ENCODE data around the gene UBQLN2.
"Not testable (repeated sequence)": the region's sequence is repeated elsewhere in the genome, so short reads cannot be mapped to it uniquely, and the experiment has no call there.

The UBQLN2 gene

DNA sequence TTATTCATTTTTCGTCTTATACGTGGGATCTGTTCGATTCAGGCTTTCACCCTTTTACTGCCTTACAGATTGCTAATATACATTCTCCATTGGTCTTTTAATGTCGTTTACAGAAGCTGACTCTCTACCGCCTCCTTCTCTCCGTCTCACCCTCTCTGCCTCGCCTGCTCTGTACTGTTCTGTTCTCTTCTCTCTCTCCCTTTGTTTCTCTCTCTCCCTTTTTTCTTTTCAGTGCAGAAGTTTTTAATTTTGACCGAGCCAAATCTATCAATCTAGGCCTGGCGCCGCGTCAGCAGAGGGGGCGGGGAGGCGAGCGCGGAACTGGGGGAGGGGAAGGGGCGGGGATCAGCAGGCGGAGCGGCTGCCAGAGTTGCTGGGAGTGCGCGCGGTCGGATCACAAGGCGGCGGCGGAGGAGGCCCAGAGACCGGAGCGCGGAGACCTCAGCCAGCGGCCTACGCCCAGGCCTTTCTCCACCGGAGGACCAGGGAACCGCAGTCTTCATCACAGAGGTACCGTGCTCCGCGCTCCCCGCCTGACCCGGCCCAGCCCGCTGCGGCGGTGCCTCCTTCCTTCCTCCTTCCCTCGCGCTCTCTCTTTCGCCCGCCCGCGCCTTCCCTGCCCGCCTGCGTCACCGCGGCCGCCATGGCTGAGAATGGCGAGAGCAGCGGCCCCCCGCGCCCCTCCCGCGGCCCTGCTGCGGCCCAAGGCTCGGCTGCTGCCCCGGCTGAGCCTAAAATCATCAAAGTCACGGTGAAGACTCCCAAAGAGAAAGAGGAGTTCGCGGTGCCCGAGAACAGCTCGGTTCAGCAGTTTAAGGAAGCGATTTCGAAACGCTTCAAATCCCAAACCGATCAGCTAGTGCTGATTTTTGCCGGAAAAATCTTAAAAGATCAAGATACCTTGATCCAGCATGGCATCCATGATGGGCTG is at the start of gene UBQLN2:
UBQLN2 (plus strand) TSS at position 397 of the 931 bp plus-strand sequence; CDS start at position 644, 247 bp downstream.
- DNase-seq, result peak; percentile 82

DNA sequence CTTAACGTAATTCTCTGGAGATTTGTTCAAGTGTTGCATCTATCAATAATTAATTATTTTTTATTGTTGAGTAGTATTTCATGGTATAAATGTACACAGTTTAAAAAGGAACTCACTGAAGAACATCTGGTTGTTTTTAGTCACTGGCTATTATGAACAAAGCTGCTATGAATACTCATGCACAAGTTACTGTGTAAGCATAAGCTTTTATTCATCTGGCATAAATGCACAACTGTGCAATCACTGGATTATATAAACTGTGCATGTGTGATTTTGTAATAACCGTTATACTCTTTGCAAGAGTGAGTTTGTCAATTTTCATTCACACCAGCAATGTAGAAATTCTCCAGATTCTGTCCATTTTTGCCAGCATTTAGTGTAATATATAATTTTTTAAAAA is 43.8 kb upstream of the UBQLN2 start:
- no peak for DNase-seq

DNA sequence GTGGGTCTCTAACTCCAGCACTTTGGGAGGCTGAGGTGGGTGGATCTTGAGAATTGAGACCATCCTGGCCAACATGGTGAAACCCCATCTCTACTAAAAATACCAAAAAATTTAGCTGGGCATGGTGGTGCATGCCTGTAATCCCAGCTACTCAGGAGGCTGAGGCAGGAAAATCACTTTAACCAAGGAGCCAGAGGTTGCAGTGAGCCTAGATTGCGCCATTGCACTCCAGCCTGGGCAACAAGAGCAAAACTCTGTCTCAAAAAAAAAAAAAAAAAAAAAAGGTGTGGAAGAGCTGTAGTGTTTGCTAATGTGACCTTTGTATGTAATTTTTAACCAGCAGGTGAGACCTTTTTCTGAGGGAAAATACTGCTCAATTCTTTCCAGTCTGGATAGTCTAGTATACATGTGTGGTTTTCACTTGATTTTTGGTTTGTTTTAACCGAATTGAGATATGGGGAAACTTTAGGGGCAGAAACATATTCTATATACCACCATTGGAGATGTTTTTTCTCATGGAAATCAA is 33.9 kb upstream of the UBQLN2 start:
- DNase-seq, result not testable (repeated sequence)

DNA sequence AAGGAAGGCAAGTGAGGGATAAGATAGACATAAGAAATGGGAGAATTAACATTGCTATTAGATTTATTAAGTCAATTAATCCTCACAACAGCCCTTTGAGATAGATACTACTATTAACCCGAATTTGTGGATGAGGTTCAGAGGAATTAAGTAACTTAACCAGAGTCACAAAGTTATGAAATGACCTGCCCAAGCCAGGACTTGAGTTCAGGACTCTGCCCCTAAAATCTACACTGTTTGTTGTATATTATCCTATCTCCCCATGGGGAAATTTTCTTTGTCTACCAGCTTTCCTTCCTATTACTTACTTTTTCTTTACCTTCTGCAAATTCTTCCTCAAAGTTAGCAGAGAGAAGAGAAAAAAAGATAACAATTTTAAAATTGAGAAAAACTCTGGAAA is 33.4 kb upstream of the UBQLN2 start:
- DNase-seq, result no peak

DNA sequence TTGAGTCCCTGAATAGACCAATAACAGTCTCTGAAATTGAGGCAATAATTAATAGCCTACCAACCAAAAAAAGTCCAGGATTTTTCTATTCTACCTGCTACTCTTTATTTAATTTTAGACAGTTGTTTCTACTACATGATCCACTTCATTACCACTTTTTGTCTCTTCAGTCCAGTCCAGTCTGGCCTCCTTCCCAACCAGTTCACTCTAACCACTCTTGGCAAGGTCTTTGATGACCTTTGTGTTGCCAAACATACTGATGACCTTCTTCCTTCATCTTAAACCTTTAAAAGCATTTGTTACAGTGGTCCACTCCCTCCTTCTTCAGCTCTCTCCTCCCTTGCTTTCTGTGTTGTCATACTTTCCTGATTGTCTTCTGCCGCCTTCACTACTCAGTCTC is 12.8 kb upstream of the UBQLN2 start:
- DNase-seq, result no peak

DNA sequence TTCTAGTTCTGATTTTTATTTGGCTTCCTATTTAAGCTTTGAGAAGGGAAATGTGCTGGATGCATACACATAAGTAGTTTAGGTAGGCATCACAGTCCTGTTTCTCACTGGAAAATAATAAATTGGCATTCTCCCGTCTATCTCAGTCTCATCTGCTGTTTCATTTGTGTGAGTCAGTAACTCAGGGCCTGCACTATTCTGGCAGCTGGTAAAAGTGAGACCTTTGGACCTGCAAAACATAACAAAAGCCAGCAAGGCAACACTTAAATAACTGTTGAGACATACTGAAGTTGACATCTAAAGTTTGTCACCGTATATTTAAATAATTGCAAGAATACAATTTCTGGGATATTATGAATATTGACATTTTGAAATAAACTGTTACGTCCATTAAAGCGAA is 8.6 kb upstream of the UBQLN2 start:
- no peak for DNase-seq

DNA sequence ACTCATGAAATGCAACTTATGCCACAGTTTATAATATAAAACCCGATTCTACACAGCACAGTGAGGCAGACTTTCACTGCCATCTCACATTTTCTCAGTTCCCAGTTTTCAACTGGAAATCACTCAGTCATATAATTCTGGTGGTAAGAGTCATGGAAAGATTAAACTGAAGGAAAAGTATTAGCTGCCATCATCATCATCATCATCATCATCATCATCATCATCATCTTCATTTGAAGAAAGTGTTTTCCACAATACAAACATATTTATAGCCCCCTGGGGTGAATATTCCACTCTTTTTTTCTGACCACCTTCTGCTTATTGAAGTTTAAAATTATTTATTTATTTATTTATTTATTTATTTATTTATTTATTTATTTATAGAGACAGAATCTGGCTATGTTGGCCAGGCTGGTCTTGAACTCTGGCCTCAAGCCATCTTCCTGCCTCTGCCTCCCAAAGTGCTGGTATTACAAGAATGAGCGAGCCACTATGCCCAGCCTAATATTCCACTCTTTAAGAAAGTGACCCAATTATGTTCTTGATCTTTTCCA is 6.0 kb upstream of the UBQLN2 start:
- no peak for DNase-seq

DNA sequence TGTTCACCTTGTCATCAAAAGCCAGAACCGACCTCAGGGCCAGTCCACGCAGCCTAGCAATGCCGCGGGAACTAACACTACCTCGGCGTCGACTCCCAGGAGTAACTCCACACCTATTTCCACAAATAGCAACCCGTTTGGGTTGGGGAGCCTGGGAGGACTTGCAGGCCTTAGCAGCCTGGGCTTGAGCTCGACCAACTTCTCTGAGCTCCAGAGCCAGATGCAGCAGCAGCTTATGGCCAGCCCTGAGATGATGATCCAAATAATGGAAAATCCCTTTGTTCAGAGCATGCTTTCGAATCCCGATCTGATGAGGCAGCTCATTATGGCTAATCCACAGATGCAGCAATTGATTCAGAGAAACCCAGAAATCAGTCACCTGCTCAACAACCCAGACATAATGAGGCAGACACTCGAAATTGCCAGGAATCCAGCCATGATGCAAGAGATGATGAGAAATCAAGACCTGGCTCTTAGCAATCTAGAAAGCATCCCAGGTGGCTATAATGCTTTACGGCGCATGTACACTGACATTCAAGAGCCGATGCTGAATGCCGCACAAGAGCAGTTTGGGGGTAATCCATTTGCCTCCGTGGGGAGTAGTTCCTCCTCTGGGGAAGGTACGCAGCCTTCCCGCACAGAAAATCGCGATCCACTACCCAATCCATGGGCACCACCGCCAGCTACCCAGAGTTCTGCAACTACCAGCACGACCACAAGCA is 898 bp downstream of the UBQLN2 start:
- DNase-seq, result peak; percentile 28

DNA sequence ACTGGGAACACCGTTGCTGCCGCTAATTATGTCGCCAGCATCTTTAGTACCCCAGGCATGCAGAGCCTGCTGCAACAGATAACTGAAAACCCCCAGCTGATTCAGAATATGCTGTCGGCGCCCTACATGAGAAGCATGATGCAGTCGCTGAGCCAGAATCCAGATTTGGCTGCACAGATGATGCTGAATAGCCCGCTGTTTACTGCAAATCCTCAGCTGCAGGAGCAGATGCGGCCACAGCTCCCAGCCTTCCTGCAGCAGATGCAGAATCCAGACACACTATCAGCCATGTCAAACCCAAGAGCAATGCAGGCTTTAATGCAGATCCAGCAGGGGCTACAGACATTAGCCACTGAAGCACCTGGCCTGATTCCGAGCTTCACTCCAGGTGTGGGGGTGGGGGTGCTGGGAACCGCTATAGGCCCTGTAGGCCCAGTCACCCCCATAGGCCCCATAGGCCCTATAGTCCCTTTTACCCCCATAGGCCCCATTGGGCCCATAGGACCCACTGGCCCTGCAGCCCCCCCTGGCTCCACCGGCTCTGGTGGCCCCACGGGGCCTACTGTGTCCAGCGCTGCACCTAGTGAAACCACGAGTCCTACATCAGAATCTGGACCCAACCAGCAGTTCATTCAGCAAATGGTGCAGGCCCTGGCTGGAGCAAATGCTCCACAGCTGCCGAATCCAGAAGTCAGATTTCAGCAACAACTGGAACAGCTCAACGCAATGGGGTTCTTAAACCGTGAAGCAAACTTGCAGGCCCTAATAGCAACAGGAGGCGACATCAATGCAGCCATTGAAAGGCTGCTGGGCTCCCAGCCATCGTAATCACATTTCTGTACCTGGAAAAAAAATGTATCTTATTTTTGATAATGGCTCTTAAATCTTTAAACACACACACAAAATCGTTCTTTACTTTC is 1.8 kb downstream of the UBQLN2 start:
- DNase-seq, result no peak

DNA sequence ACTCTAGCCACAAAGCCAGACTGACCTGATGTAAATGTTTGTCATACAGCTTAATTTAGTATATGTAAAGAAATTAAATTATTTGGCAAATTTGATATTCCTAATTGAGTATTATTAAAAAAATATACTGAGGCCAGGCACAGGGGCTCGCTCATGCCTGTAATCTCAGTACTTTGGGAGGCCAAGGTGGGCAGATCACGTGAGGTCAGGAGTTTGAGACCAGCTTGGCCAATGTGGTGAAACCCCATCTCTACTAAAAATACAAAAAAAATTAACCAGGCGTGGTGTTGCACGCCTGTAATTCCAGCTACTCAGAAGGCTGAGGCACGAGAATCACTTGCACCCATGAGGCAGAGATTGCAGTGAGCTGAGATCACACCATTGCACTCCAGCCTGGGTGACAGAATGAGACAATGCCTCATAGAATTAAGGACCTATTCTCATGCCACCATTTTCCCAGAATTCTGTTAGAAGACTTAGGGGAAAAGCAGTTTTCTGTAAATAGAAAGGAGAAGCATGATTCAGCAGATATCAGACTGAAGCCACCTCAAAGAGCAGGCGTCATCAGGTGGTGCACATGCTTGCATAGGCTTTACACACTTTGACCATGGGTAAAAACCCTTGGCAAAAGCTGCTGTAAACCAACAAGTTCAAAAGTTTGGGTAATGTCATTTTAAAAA is 6.1 kb downstream of the UBQLN2 start:
- no peak for DNase-seq

DNA sequence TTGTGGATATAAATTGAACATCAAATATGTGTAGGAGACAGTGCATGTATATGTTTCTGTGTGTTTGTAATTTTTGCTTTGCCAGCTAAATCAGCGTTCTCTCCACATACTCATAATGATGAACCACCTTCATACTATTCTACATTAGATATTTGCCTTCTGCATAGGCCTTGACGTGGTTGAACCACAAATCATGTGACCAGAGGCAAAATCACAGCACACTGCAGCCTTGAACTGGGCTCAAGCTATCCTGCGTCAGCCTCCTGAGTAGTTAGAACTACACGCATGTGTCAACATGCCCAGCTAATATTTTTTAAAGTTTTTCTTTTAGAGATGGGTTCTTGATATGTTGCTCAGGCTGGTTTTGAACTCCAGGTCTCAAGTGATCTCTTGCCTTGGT is 9.5 kb downstream of the UBQLN2 start:
- no peak for DNase-seq

DNA sequence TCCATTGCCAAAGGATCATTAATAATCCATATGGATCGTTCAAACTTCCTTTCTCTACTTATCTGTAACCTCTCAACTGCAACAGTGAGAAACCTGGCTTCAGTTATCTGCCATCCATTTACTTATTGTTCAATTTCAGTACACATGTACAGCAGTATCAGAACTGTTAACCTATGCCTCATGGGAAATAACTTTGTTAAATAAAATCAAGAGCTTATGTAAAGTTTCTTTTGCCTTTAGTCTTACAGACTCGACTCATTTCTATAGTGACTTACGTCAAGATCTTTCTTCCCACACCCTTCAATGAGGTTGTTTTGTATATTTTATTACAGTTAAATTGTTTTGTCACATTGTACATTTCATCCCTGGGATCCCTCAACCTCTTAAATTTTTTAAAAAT is 11.4 kb downstream of the UBQLN2 start:
- no peak for DNase-seq

DNA sequence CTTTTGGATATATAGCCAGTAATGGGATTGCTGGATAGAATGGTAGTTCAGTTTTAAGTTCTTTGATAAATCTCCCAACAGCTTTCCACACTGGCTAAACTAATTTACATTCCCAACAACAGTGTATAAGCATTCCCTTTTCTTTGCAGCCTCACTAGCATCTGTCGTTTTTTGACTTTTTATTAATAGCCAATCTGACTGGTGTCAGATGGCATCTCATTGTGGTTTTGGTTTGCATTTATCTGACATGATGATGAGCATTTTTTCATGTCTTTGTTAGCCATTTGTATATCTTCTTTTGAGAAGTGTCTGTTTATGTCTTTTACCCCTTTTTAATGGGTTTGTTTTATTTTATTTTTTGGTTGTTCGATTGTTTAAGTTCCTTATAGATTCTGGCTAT is 13.3 kb downstream of the UBQLN2 start:
- no peak for DNase-seq

DNA sequence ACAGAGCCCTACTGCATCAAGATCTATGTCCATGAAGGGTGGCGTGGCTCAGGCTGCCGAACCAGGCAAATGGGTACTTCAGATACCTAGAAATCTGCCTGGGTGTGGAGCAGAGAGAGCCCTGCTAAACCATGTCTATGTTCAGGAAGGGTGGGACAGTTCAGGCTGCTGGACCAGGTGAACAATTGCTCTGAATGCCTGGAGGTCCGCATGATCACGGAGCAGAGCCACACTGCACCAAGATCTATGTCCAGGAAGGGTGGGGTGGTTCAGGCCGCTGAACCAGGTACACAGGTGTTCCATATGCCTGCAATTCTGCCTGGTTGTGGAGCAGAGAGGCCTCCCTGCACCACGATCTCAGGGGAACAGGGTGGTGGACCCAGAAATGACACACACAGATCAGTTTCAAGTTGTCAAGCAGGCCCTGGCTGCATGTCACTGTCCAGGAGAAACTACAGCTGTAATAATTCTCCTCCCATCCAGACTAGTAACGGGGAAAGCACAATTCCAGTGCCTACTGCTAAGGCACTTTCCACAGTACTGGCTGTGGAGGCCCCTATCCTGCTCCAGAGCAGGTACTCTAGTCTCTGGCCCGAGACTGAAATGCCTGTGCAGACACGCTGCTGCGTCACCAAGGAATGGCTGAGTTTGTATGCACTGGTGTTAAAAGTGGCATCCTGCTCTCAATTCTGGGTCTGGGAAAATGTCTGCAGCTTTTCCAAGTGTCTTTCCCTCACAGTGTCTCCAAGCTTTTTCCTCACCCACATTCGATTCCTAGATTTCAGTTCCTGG is 25.2 kb downstream of the UBQLN2 start:
- no peak for DNase-seq

DNA sequence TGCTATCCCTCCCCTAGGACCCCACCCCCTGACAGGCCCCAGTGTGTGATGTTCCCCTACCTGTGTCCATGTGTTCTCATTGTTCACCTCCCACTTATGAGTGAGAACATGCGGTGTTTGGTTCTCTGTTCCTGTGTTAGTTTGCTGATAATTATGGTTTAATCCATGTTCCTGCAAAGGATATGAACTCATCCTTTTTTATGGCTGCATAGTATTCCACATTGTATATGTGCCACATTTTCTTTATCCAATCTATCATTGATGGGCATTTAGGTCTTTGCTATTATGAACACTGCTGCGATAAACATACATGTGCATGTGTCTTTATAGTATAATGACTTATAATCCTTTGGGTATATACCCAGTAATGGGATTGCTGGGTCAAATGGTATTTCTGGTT is 28.4 kb downstream of the UBQLN2 start:
- not testable (repeated sequence) for DNase-seq

DNA sequence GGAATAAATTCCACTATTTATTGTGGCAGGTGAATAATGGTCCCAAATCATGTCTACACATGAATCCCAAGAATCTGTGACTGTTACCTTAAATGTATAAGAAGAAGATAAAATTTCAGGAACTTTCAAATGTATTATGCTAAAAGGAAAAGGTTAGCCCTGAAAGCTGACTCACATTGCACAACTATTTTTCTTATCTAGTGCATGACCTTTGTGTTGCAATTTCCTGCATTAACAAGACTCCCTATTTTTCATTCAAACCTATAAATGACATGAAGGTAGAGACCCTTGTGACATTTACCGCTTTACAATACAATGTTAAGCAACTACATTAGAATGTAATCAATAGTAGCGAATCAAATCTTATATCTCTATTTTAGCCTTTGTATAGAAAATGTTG is 36.7 kb downstream of the UBQLN2 start:
- DNase-seq, result no peak

DNA sequence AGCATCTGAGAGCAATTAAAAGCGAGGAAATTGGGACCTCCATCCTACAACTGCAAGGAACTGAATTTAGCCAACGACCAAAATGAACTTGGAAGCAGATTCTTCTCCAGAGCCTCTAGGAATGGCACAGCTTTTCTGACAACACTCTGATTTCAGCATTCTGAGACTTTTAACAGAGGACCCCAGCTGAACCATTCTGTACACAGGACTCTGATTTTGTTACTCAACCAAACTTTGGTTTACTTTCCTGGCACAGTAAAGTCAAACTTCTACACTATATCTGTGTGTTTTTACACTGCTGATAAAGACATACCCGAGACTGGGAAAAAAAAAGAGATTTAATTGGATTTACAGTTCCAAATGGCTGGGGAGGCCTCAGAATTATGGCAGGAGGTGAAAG is 37.6 kb downstream of the UBQLN2 start:
- no peak for DNase-seq

DNA sequence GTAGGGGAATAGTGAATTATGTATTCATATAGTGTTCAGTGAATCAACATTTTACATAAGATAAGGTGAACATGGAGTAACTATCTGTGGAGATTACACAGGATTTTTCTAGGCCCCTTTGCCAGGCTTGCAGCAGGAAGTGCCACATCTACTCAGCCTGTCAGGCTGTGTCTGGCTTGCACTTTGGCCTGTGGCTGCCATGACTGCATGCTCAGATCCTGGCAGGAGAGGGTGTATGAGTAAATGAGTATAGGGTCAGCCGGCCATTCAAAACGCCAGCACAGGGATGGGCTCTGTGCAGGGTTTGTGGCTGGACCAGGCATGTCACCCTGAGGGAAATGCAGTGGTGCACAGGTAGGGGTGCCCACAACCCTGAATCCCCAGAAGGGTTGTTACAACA is 51.9 kb downstream of the UBQLN2 start:
- DNase-seq, result no peak
